Cortex of kidney (tissue), 1 donor: ENCODE results near the gene TM9SF1.

Source experiments
- DNase-seq: peaks from one replicate; lab custom pipeline; 2025; lab: John Stamatoyannopoulos, UW

The TM9SF1 gene

GRCh38 chr14:24197056-24197450 lies 1.8 kb upstream of the TM9SF1 start:
- no peak for DNase-seq

GRCh38 chr14:24196071-24197055 lies 1.1 kb upstream of the TM9SF1 start:
- DNase-seq: no peak

- no peak for DNase-seq
Measured at GRCh38 chr14:24194873-24195185, 412 bp downstream of the TM9SF1 start.

GRCh38 chr14:24194186-24194872 lies 912 bp downstream of the TM9SF1 start:
- DNase-seq: no peak

- DNase-seq: no peak
Measured at GRCh38 chr14:24192933-24193332, 2.3 kb downstream of the TM9SF1 start.

- no peak for DNase-seq
Measured at GRCh38 chr14:24190416-24190815, 4.8 kb downstream of the TM9SF1 start.

GRCh38 chr14:24189460-24189859 lies 5.8 kb downstream of the TM9SF1 start:
- DNase-seq: no peak

- DNase-seq: no peak
Measured at GRCh38 chr14:24189059-24189375, 6.2 kb downstream of the TM9SF1 start.

- no peak for DNase-seq
Measured at GRCh38 chr14:24188251-24189058, 6.8 kb downstream of the TM9SF1 start, which contains the start of gene IPO4. TSS of gene IPO4 (minus strand) at chr14:24188816. CDS start at chr14:24188787, 29 bp downstream.

GRCh38 chr14:24187539-24187915 lies 7.7 kb downstream of the TM9SF1 start:
- DNase-seq: no peak

- DNase-seq: no peak
Measured at GRCh38 chr14:24186831-24187538, 8.3 kb downstream of the TM9SF1 start.

- DNase-seq: no peak
Measured at GRCh38 chr14:24185741-24186140, 9.5 kb downstream of the TM9SF1 start.

GRCh38 chr14:24185026-24185425 lies 10.2 kb downstream of the TM9SF1 start:
- no peak for DNase-seq

- no peak for DNase-seq
Measured at GRCh38 chr14:24184104-24184970, 10.9 kb downstream of the TM9SF1 start.

- no peak for DNase-seq
Measured at GRCh38 chr14:24183014-24183481, 12.2 kb downstream of the TM9SF1 start.

GRCh38 chr14:24182110-24182882 lies 12.9 kb downstream of the TM9SF1 start:
- DNase-seq: no peak

GRCh38 chr14:24181371-24182077 lies 13.7 kb downstream of the TM9SF1 start:
- DNase-seq: no peak

- DNase-seq: no peak
Measured at GRCh38 chr14:24179961-24180796, 15.1 kb downstream of the TM9SF1 start.
